NCI-H526 treated with DMSO at 0.1 percent for 48 hours (cell line): Measurements from ENCODE around the gene CCL3.
"Not testable (repeated sequence)": the region's sequence is repeated elsewhere in the genome, so short reads cannot be mapped to it uniquely, and the experiment has no call there.

Experiments
- DNase-seq: peaks from one replicate; lab custom pipeline; 2025; lab: John Stamatoyannopoulos, UW

CCL3 gene

GRCh38 chr17:36115649-36115977 lies 25.7 kb upstream of the CCL3 start:
- not testable (repeated sequence) for DNase-seq

GRCh38 chr17:36114971-36115648 lies 25.2 kb upstream of the CCL3 start:
- not testable (repeated sequence) for DNase-seq

GRCh38 chr17:36113131-36113530 lies 23.2 kb upstream of the CCL3 start:
- DNase-seq: not testable (repeated sequence)

- DNase-seq: no peak
These were observed 22.6 kb upstream of the CCL3 start for GRCh38 chr17:36112572-36112971.

DNA sequence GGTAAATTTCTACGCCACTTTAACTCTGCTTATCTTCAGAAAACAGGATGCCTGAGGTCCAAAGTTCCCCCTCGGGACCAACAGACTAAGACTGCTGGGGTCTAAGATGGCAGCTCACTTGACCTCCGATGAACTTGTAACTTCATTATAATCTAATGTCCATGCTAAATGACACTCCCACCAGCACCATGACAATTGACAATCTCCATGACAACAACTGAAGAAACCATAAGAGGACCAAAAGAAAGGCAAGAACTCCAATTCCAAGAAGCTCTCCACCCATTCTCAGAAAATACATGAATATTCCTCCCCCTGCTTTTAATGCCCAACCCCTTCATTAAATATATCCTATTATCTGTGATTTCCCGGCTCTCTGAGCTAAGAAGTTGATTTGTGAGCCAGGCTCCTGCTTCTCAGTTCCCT lies 21.1 kb upstream of the CCL3 start:
- no peak for DNase-seq

DNA sequence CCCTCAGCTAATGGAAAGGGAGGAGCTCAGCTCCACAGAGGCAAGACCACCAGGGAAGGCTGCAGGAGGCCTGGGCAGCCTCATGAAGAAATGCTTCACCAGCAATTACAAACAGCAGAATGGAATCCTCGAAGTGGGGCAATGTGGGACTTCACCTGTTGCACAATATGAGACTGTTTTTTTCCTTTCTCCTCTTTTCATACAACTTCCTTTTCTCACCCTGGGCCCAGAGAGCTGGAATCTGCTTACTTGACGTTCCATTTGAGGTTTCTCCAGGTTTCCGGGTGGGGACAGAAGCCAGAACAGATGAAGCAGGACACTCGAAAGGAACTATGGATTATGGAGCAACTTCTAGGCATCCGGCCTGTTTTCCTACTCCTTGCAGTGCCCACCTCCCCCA lies 18.3 kb upstream of the CCL3 start:
- not testable (repeated sequence) for DNase-seq

DNA sequence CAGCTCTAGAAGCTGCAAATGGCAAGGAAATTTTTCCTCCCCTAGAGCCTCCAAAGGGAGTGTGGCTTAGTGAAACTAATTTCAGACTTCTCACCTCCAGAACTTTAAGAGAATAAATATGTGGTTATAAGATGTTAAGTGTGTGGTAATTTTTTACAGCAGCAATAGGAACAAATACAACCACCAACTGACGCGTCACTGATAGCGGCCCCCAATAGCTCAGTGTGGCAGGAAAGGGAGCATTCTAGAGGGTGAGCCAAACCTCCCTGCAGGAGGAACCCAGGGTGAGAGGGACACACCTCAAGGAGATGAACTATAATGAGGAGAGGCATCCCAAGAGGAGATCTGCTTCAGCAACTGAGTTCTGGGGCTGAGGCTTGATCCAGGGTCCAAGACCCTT lies 17.7 kb upstream of the CCL3 start:
- no peak for DNase-seq

DNA sequence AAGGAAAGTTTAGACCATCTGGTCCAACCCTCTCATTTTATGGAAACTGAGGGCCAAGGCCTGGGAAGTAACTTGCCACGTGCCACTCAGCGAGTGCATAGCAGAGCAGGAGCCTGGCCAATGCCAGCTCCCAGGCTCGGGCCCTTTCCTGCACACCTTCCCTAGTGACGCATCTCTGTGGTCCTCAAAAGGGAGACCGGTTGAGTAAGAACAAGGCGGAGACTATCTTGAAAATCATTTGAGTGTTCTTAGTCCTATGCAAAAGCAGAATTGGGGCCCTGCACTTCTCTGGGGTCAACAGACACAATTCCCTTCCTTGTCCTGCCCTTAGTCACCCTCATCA lies 16.5 kb upstream of the CCL3 start:
- DNase-seq: no peak

GRCh38 chr17:36105781-36106492 lies 16.0 kb upstream of the CCL3 start:
- no peak for DNase-seq

GRCh38 chr17:36104701-36105181 lies 14.8 kb upstream of the CCL3 start:
- DNase-seq: no peak

DNA sequence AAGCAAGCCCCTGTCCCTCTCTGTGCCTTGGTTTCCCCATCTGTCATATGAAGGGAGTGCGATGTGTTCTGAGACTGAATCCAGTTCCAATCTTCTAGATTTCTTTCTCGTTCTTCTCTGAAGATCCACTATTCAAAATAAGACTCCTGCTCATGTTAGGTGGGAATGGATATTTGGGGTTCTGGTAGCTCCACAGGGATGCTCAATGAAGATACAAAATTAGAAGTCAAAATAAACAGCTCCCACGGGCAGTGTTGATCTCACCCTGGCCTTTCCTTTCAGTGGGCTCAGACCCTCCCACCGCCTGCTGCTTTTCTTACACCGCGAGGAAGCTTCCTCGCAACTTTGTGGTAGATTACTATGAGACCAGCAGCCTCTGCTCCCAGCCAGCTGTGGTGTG lies 14.3 kb upstream of the CCL3 start:
- not testable (repeated sequence) for DNase-seq

- DNase-seq: not testable (repeated sequence)
These were observed 13.5 kb upstream of the CCL3 start, which contains the start of gene CCL4 for GRCh38 chr17:36103401-36103975. Gene CCL4, plus strand, starts transcription at chr17:36103827. Its CDS starts 79 bp downstream, at chr17:36103906.

DNA sequence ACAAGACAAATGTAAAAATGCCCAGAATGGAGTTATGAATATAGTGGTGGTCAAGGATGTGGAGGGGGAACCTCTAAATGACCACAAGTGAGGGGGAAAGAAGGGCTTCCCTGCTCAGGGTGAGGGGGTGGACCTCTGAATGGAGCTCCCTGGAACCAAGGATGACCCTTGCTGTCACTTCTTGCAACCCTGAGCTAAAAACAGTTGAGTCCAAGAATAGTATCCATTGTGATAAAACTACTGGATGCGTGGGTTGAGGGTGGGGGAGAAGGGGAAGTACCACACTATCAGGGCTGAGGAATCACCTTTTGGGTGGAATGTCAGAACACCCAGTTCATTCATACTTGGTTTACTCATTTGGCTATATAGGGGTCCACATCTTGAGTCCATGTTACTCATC lies 9.1 kb upstream of the CCL3 start:
- DNase-seq: not testable (repeated sequence)

DNA sequence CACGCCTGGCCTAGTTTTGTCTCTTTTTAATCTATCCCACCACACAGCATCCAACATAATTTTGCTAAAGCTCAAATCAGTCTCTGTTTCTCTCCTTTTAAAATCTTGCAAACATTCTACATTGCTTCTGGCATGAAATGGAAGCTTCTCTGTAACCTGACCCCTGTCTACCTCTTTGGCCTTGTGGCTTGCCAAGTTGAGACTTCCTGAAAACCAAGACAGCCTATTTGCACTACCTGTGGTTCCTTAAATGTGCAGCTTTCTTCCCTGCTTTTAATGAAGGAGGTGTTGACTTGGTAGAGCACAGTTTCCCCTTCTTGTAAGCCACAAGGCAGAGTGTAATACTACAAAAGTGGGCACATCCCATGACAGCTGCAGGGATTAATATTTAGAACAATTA lies 6.0 kb upstream of the CCL3 start:
- DNase-seq: no peak

DNA sequence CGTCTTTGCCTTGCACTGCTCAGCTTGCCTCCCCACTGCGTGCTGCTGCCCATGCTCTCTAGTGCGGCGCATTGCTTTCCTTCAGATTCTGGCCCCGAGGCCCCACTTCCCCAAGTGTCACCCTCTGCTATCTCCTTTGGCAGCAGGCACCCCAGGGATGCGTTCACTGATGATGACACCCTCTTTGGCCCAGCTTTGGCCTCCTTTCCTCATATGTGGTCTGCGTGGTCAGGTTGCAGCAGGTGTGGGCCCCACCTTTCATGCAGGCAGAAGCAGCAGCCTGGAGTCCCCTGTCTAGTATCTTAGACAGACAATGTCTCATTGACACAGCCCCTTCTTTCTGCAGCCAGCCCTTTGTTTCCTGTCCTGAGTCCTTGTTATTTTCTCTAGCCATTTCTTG lies 4.8 kb upstream of the CCL3 start:
- DNase-seq: no peak

- no peak for DNase-seq
These were observed 4.3 kb upstream of the CCL3 start for GRCh38 chr17:36094232-36094631.

GRCh38 chr17:36092715-36093114 lies 2.8 kb upstream of the CCL3 start:
- not testable (repeated sequence) for DNase-seq

DNA sequence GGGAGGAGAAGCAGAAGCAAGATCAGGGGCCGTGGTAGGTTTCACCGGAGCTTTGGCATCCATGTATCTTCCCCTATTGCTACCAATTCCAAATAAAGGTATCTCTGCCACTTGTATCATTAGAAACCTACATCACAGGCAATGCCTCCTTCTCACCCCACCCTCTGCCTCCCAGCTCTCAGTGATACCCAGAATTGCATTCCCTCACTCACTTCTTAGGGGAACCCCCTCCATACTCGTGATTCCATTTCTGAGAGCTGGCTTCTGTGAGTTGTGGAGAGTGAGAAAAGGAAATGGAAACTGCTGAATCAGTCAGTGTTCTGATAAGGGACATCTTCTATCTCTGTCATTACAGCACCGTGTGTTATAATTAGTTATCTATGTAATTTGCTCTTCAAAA lies 2.3 kb upstream of the CCL3 start:
- DNase-seq: no peak

GRCh38 chr17:36089339-36089865 lies 541 bp downstream of the CCL3 start:
- no peak for DNase-seq

- DNase-seq: no peak
These were observed 1.1 kb downstream of the CCL3 start for GRCh38 chr17:36088670-36089338.

- not testable (repeated sequence) for DNase-seq
These were observed 1.9 kb downstream of the CCL3 start for GRCh38 chr17:36087897-36088572.

GRCh38 chr17:36087471-36087870 lies 2.5 kb downstream of the CCL3 start:
- not testable (repeated sequence) for DNase-seq
